HepG2 (cell line): ENCODE results near the gene EYA2. TPM values are rescaled to one million over a fixed set of nuclear protein-coding genes. Genes with fewer than 3 reads are reported as not detected.

Experiments
- ATAC-seq: fragments of 200-7000 bp; cut with Tn5 transposase; 3 replicates; pipeline ENCODE4 v1.9.1; 2020; ENCODE audit warnings: mild to moderate bottlenecking, moderate library complexity
- BruUV-seq: library from RNA; stranded (reverse); fragments of 400-500 nt; replicated peaks from 2 replicates; lab custom pipeline; 2021; lab: Mats Ljungman, UMichigan
- CTCF ChIA-PET: fragments of 300-600 bp; formaldehyde crosslinking; extraction: SDS; loops from one replicate; lab custom pipeline; 2021; ENCODE audit warnings: low total read pairs, inconsistent platforms, low intra/inter-chr PET ratio; lab: Yijun Ruan, JAX
- POLR2A ChIA-PET: fragments of 350-600 bp; sonication (Branson Sonifier 250); formaldehyde crosslinking; loops from one replicate; lab custom pipeline; 2020; ENCODE audit warnings: antibody characterized with exemption, inconsistent platforms; lab: Yijun Ruan, JAX
- DNase-seq: peaks from one replicate; pipeline ENCODE4 v3.0.0-alpha.2; 2015; ENCODE audit warnings: low spot score
- FAIRE-seq: peaks from 3 replicates; lab custom pipeline; 2011; peaks lifted over from hg19 to GRCh38; lab: Jason Lieb, UNC
- H2AFZ ChIP-seq: one replicate; pipeline ENCODE4 v1.6.1; 2011; ENCODE audit warnings: low read length, inconsistent platforms
- H3K27ac ChIP-seq: fragments of 300-600 bp; 3 replicates; pipeline ENCODE4 v1.8.0; 2011; ENCODE audit warnings: mixed run types, mild to moderate bottlenecking, mixed read lengths, low read length, inconsistent platforms; ENCODE audit not compliant: insufficient read depth; ENCODE audit errors: extremely low read length
- H3K27me3 ChIP-seq, 2 experiments: fragments of 200-600 bp in 1 of 2; 2 replicates in 1 of 2; 3 replicates in 1 of 2; pipeline versions ENCODE4 v1.6.0 to v1.8.0; 2011; ENCODE audit warnings: low read length in 2 of 2, mild to moderate bottlenecking in 2 of 2, moderate library complexity in 2 of 2, inconsistent platforms in 1 of 2; ENCODE audit not compliant: insufficient read depth in 2 of 2, control insufficient read depth in 1 of 2
- H3K36me3 ChIP-seq, 2 experiments: fragments of 200-600 bp in 1 of 2; replicated peaks in 1 of 2; 2 replicates in 1 of 2; 3 replicates in 1 of 2; pipeline versions ENCODE4 v1.5.1 to v1.8.0; 2011; ENCODE audit warnings: low read length in 2 of 2, inconsistent platforms in 1 of 2; ENCODE audit not compliant: insufficient read depth in 2 of 2, control insufficient read depth in 1 of 2
- H3K4me1 ChIP-seq: 2 replicates; pipeline ENCODE4 v1.5.1; 2012; ENCODE audit warnings: low read length, inconsistent platforms; ENCODE audit not compliant: insufficient read depth
- H3K4me2 ChIP-seq: 2 replicates; pipeline ENCODE4 v1.6.0; 2011; ENCODE audit warnings: low read depth, low read length, inconsistent platforms
- H3K4me3 ChIP-seq, 3 experiments: fragments of 200-600 bp in 1 of 3; sonication (generic), shearing (Covaris generic) in 1 of 3; replicated peaks in 1 of 3; 2 replicates each; pipeline ENCODE4 v1.5.1; 2011 to 2016; ENCODE audit warnings: low read length in 3 of 3, inconsistent platforms in 2 of 3, low read depth in 2 of 3, mild to moderate bottlenecking in 2 of 3, control low read depth in 1 of 3, mixed read lengths in 1 of 3; ENCODE audit not compliant: insufficient read depth in 1 of 3
- H3K79me2 ChIP-seq: one replicate; pipeline ENCODE4 v1.6.1; 2011; ENCODE audit warnings: low read length, inconsistent platforms; ENCODE audit not compliant: insufficient read depth
- H3K9ac ChIP-seq: 2 replicates; pipeline ENCODE4 v1.6.0; 2011; ENCODE audit warnings: mild to moderate bottlenecking, low read depth, low read length, inconsistent platforms; ENCODE audit not compliant: insufficient read depth
- H3K9me3 ChIP-seq: 2 replicates; pipeline ENCODE4 v1.5.1; 2012; ENCODE audit warnings: mild to moderate bottlenecking, low read length
- H4K20me1 ChIP-seq: 2 replicates; pipeline ENCODE4 v1.6.0; 2011; ENCODE audit warnings: inconsistent platforms, mild to moderate bottlenecking, low read length, moderate library complexity; ENCODE audit not compliant: insufficient read depth
- CAMTA2 ChIP-seq: sonication (generic); formaldehyde crosslinking; IDR thresholded peaks from 2 replicates; pipeline ENCODE4 v1.4.0; 2020; ENCODE audit warnings: mild to moderate bottlenecking, missing genetic modification reagents, borderline replicate concordance
- FOXA3 ChIP-seq: IDR thresholded peaks from 2 replicates; pipeline ENCODE4 v1.6.1; 2016; ENCODE audit warnings: missing genetic modification reagents, missing compliant biosample characterization
- FOXM1 ChIP-seq: sonication (generic); formaldehyde crosslinking; IDR thresholded peaks from 2 replicates; pipeline ENCODE4 v1.5.0; 2020; ENCODE audit warnings: missing genetic modification reagents
- MEIS2 ChIP-seq: sonication (generic); formaldehyde crosslinking; IDR thresholded peaks from 2 replicates; pipeline ENCODE4 v1.9.0; 2021; ENCODE audit warnings: mild to moderate bottlenecking, missing genetic modification reagents
- NBN ChIP-seq: fragments of 450-650 bp; conservative IDR thresholded peaks from 2 replicates; pipeline ENCODE4 v1.6.1; 2017
- RORA ChIP-seq: sonication (generic); formaldehyde crosslinking; IDR thresholded peaks from 2 replicates; pipeline ENCODE4 v1.5.0; 2020; ENCODE audit warnings: mild to moderate bottlenecking, missing genetic modification reagents, moderate library complexity
- SMYD3 ChIP-seq: sonication (generic); formaldehyde crosslinking; IDR thresholded peaks from 2 replicates; pipeline ENCODE4 v1.8.1; 2023; ENCODE audit warnings: mild to moderate bottlenecking, missing genetic modification reagents
- ZFY ChIP-seq: sonication (generic); formaldehyde crosslinking; IDR thresholded peaks from 2 replicates; pipeline ENCODE4 v1.4.0; 2020; ENCODE audit warnings: missing genetic modification reagents
- ZNF317 ChIP-seq: sonication (generic); formaldehyde crosslinking; IDR thresholded peaks from 2 replicates; pipeline ENCODE4 v1.5.0; 2020; ENCODE audit warnings: mild to moderate bottlenecking, missing genetic modification reagents
- ZNF777 ChIP-seq: sonication (generic); formaldehyde crosslinking; IDR thresholded peaks from 2 replicates; pipeline ENCODE4 v1.4.0; 2020; ENCODE audit warnings: missing genetic modification reagents
- ZNF781 ChIP-seq: sonication (generic); formaldehyde crosslinking; IDR thresholded peaks from 2 replicates; pipeline ENCODE4 v1.5.1; 2020; ENCODE audit warnings: borderline replicate concordance, mild to moderate bottlenecking, missing genetic modification reagents; ENCODE audit errors: not compliant biosample characterization
- WGBS: methylation state at CpG from one replicate; pipeline ENCODE4 v1.1.6; 2017; ENCODE audit warnings: low lambda C conversion rate; 5-methylcytosine and 5-hydroxymethylcytosine counted together
- in situ Hi-C: cut with HindIII; loops from 2 replicates; pipeline ENCODE4 v1.10.0; 2017; ENCODE audit warnings: low pct_unique_long_range_greater_than_20kb; ENCODE audit not compliant: extremely low pct_ligation_motif_present
- intact Hi-C: fragments of 100-400 bp; cut with micrococcal nuclease; formaldehyde crosslinking; loops from one replicate; pipeline ENCODE4 v1.10.0; 2022; ENCODE audit not compliant: unreplicated experiment
- polyA plus RNA-seq, 8 experiments: library from polyadenylated mRNA; depleted of rRNA in 3 of 8; stranded (reverse) in 7 of 8; unstranded in 1 of 8; fragments of >200 nt; fragmentation: Illumina TruSeq in 4 of 8; extraction: Trizol in 4 of 8; gene quantifications; 2 replicates each; pipeline versions ENCODE4 v1.2.1 to v1.2.3, GENCODE V29; 2011 to 2016; ENCODE audit warnings: low read depth in 4 of 8, missing spikeins in 1 of 8, mixed read lengths in 1 of 8; ENCODE audit not compliant: insufficient read depth in 1 of 8
- total RNA-seq, 5 experiments: library from RNA; depleted of rRNA; stranded (reverse); fragments of >200 nt; fragmentation: Illumina TruSeq; extraction: Trizol; gene quantifications; 2 replicates each; pipeline ENCODE4 v1.2.3, GENCODE V29; 2016; ENCODE audit warnings: low read depth in 1 of 5
- TF ChIP-seq, protein P1 (sequence below): IDR thresholded peaks from 2 replicates; pipeline ENCODE4 v1.6.1; 2016; ENCODE audit warnings: low read depth
- TF ChIP-seq, protein P2 (sequence below): IDR thresholded peaks from 2 replicates; pipeline ENCODE4 v1.6.1; 2016
- TF ChIP-seq, protein P3 (sequence below): sonication (generic); formaldehyde crosslinking; IDR thresholded peaks from 2 replicates; pipeline ENCODE4 v1.8.0; 2022; ENCODE audit warnings: missing genetic modification reagents, low read depth, mild to moderate bottlenecking, borderline replicate concordance

The EYA2 gene
- total and polyA plus RNA-seq, 2 of the 13 experiments (the other 11 are each of a cell fraction or from before 2014, with no cell fraction given): not detected

DNA sequence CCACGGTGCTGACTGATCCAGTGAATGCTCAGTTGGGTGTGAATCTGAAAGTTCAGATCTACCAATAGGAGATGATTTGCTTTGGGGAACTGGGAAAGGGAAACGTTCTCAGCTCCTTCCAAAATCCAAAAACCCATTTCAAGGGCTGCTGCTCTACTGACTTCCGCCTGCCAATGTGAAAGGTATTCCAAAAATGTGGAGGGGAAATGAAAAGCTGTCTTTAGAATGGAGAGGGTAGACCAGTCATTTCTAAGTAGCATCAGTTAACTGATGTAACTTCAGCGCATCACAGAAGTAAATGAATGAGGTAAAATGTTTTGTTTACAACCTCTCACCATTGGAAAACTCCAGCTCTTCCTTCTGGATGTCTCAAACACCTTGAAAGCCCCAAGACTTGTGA lies 19.6 kb upstream of the EYA2 start:
- Histone ChIP-seq H3K27ac (no peak overlapping the region), H3K4me3 (no peak overlapping the region), H3K36me3 (no peaks in the 10 kb centered on the region), H3K4me2 (no peak overlapping the region), H3K79me2 (no peaks in the 10 kb centered on the region), H3K9me3 (no peaks in the 10 kb centered on the region), H2AFZ (no peak overlapping the region), H3K9ac (no peak overlapping the region), H4K20me1 (no peaks in the 10 kb centered on the region), H3K4me1 (no peaks in the 10 kb centered on the region), H3K27me3 (peaks cover 1 to 6% of the 10 kb centered on the region in 2 experiments; a peak in 2 of 5 replicates)
- in situ Hi-C loops: no loop called here
- intact Hi-C loops: no loop called here
- no peak for DNase-seq
- ATAC-seq: no peak
- POLR2A ChIA-PET: no interaction called here
- TF ChIP-seq SMYD3: no peak
- TF ChIP-seq ZNF317 (CRISPR knock-in tag): no peak
- no peak for TF ChIP-seq CAMTA2 (CRISPR knock-in tag)
- no peak for TF ChIP-seq MEIS2 (CRISPR knock-in tag)
- TF ChIP-seq FOXA3 (CRISPR knock-in tag): no peak
- TF ChIP-seq NBN: no peak
- TF ChIP-seq, protein P1, sequence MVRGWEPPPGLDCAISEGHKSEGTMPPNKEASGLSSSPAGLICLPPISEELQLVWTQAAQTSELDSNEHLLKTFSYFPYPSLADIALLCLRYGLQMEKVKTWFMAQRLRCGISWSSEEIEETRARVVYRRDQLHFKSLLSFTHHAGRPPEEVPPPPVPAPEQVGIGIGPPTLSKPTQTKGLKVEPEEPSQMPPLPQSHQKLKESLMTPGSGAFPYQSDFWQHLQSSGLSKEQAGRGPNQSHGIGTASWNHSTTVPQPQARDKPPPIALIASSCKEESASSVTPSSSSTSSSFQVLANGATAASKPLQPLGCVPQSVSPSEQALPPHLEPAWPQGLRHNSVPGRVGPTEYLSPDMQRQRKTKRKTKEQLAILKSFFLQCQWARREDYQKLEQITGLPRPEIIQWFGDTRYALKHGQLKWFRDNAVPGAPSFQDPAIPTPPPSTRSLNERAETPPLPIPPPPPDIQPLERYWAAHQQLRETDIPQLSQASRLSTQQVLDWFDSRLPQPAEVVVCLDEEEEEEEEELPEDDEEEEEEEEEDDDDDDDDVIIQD (CRISPR knock-in tag): no peak
- TF ChIP-seq ZNF781: no peak
- TF ChIP-seq, protein P2, sequence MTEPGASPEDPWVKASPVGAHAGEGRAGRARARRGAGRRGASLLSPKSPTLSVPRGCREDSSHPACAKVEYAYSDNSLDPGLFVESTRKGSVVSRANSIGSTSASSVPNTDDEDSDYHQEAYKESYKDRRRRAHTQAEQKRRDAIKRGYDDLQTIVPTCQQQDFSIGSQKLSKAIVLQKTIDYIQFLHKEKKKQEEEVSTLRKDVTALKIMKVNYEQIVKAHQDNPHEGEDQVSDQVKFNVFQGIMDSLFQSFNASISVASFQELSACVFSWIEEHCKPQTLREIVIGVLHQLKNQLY (CRISPR knock-in tag): no peak
- no peak for TF ChIP-seq ZFY (CRISPR knock-in tag)
- TF ChIP-seq RORA (CRISPR knock-in tag): no peak
- TF ChIP-seq, protein P3, sequence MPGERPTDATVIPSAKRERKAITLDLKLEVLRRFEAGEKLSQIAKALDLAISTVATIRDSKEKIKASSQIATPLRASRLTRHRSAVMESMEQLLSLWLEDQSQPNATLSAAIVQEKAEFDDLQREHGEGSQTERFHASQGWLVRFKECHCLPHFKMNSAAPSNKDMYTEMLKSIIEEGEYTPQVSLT (CRISPR knock-in tag): no peak
- no peak for TF ChIP-seq ZNF777 (CRISPR knock-in tag)
- TF ChIP-seq FOXM1 (CRISPR knock-in tag): no peak
- CTCF ChIA-PET: no interaction called here
- FAIRE-seq: peak; percentile 4
- WGBS: under 1% methylated on average over 4 of the region's 4 CpGs
- no TSS peak for BruUV-seq
